ENCODE results near the gene VNN1. TPM values are rescaled to one million over a fixed set of nuclear protein-coding genes. Genes with fewer than 3 reads are reported as not detected.
"Not testable (repeated sequence)": the region's sequence is repeated elsewhere in the genome, so short reads cannot be mapped to it uniquely, and the experiment has no call there.

The VNN1 gene
- total RNA-seq, 1 experiment from 2014 or later = 0.23 TPM

DNA sequence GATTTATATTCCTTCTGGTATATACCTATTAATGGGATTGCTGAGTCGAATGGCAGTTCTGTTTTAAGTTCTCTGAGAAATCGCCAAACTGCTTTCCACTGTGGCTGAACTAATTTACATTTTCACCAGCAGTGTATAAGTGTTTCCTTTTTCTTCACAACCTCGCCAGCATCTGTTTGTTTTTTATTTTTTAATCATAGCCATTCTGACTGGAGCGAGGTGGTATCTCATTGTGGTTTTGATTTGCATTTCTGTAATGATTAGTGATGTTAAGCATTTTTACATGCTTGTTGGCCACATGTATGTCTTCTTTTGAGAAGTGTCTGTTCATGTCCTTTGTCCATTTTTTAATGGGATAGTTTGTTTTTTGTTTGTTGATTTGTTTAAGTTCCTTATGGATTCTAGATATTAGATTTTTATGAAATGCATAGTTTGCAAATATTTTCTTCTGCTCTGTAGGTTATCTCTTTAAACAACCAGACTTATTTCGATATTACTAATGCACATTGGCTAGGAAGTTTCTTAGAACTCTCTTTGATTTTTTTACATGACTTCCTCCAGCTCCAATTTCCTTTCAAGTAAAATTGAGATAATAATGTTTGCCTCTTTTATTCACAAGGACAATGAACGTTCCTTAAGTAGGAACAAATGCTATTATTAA lies 12.2 kb upstream of the VNN1 start:
- no peak for DNase-seq (ENCODE audit: low read depth)

DNA sequence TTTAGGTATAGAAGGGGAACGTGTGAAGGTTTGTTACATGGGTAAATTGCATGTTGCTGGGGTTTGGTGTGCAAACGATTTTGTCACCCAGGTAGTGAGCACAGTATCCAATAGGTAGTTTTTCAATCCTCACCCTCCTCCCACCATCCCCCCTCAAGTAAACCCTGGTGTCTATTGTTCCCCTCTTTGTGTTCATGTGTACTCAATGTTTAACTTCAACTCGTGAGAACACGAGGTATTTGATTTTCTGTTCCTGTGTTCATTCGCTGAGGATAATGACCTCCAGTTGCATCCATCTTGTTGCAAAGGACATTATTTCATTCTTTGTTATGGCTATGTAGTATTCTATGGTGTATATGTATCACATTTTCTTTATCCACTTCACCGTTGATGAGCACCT lies 11.6 kb upstream of the VNN1 start:
- DNase-seq (ENCODE audit: low read depth) = no peak

DNA sequence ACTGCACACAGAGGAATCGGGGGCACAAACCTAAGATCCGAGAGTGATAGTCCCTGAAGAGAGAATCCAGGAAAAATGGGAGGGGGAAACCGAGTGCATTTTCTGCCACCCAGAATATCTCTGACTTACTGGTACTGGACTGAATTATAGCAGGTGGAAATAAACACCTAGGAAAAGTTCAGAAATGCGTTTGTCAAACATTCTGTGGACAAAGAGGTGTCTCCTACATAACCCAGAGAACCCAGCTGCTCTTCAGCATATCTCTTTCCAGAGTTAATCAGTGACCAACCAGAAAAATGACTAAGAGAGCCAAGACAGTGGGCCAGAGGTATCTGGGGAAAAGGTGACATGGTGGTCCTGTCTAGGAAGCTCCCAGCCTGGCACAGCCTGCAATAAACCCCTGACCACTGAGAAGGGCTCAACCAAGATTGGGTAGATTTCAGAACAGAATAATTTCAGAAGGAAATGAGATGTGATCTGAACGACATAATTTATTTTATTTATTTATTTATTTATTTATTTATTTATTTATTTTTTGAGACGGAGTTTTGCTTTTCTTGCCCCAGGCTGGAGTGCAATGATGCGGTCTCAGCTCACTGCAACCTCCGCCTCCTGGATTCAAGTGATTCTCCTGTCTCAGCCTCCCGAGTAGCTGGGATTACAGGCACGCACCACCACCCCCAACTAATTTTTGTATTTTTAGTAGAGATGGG lies 6.0 kb upstream of the VNN1 start:
- no peak for DNase-seq (ENCODE audit: low read depth)

DNA sequence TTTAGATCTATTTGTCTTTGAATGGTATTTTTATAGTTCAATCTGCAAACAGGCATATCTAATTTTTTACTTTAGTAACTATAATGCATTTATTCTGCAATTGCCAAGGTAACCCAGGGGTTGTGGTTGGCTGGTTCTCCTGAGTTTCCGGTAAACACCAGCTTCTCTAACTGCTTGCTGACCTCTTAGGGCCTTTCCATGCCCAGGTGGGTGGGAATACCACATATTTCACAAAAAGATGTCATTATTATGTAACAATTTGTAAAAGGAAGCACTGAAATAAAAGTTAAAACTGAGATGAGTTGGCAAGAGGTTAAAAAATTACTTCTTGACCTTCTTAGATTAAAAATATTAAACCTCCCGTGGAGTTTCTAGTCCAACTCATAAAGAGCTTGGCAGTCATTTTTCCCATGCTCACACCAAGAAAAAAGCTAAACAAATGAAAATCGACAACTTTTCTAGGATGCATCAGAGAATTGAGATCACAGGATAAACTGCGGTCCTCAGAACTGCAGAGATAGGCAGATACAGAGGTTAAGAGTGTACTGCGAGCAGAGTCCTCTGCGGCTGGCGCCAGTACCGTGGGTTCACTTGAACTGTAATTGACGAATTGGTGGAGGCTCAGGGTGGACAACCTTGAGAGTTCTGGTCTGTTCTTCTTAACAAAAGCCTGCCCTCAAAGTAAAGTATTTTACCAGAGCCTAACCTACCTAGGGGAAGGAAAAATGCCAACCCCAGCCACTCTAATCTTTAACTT lies 2.2 kb upstream of the VNN1 start:
- no peak for DNase-seq (ENCODE audit: low read depth)

DNA sequence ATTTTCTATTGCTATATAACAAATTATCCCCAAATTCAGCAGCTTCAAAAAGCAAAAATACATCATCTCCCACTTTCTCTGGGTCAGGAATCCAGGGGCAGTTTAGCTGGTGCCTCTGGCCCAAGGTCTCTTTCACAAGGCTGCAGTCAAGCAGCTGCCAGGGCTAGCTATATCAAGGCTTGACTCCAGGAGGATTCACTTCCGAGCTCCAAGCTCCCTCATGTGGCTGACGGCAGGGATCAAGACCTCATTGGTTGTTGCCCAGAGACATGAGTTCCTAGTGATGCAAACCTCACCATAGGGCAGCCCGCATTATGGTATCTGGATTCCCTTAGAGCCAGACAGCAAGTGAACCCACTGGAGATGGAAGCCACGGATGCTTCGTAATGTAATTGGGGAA lies 1.3 kb upstream of the VNN1 start:
- DNase-seq (ENCODE audit: low read depth) = peak; percentile 70

DNA sequence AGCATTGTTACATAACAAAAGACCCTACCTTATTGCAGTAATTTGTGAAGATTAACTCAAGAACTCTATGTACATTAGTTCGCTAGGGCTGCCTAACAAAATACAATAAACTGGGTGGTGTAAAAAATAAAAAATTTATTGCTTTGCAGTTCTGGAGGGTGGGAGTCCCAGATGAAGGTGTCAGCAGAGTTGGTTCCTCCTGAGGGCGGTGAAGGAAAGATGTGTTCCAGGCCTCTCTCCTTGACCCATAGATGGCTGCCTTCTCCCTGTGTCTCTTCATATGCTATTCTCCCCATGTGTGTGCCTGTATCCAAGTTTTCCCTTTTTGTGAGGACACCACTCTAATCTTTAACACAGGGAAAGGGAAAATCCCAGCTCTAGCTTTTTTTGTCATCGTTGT lies 305 bp upstream of the VNN1 start:
- DNase-seq (ENCODE audit: low read depth) = no peak

DNA sequence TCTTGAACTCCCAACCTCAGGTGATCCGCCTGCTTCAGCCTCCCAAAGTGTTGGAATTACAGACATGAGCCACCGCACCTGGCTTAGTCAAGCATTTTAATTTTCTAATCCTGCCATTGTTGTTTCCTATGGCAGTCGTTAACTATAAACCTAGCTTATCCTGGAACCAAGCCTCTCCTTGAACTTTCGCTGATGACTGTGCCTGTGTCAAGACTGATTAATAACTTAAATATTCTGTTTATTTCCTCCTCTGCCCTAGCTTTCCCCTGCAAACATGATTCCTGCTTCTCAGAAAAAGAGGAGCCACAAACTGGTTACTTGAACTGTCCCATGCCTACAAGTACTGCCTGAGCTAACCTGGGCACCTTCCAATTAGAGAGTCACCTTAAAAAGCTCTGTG lies 1.5 kb downstream of the VNN1 start:
- DNase-seq (ENCODE audit: low read depth) = peak; percentile 16

DNA sequence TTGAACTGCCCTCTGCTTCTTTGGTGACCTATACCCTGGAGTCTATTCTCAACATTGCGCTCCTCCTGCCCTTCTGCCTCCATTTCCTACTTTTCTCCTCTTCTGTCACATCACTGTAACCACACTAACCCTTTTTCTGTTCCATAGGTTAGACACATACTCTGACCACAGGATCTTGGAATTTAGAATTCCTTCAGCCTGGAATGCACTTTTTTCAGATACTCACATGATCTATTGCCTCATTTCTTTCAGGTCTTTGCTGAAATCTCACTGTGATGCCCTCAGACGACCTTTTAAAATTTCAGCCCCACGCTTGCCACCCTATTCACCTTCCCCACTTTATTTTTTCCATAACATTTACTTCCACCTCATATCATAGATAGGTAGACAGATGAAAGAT lies 5.1 kb downstream of the VNN1 start:
- DNase-seq (ENCODE audit: low read depth) = no peak

DNA sequence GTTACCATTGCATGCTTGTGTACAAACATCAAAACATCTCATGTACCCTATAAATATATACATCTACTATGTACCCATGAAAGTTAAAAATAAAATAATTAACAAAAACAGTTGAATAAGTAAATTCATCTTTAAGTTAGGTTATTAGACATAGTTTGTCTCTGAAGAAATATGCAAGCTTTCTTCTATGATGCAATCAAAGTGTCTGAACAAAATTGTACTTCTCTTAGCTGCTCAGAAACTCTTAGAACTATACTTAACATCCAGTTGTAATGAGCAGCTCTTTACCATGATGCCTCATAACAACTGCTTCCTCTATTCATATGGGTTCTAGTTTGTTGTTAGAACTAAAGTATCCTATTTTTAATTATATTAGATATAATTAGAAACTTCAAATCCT lies 5.9 kb downstream of the VNN1 start:
- no peak for DNase-seq (ENCODE audit: low read depth)

DNA sequence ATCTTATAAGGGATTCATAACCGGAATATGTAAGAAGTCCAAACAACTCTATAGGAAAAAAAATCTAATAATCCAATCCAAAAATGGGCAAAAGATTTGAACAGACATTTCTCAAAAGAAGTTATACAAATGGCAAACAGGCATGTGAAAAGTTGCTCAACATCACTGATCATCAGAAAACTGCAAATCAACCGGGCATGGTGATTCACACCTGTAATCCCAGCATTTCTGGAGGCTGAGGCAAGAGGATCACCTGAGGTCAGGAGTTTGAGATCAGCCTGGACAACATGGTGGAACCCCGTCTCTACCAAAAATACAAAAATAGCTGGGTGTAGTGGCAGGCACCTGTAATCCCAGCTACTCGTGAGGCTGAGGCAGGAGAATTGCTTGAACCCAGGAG lies 7.1 kb downstream of the VNN1 start:
- not testable (repeated sequence) for DNase-seq (ENCODE audit: low read depth)

DNA sequence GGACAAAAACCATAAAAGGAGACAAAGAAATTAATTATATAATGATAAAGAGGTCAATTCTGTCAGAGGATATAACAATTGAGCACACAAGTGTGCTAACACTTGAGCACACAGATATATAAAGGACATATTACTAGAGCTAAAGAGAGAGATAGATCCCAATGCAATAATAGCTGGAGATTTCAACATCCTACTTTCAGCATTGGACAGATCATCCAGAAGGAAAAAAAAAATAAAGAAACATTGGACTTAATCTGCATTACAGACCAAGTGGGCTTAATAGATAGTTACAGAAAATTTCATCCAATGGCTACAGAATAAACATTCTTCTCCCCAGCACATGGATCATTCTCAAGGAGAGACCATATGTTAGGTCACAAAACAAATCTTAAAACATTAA lies 9.9 kb downstream of the VNN1 start:
- DNase-seq (ENCODE audit: low read depth) = no peak

DNA sequence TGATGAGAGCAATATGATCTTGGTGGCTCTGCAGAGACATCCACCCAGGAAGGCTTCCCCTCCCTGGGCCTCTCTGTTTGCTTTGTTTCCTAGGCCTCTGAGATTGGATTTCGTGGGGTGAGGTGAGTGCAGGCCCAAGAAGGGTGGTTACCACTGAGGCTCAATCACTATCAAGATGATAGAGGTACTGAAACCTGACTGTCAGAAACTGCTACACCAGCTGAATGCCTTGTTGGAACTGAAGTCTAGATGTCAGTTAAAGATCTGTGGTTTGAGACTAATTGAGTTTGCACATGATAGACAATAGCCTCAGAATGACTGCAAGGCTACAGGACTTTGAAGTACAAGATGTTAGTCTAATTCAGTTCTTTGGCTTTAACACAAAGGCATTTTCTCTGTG lies 15.2 kb downstream of the VNN1 start:
- DNase-seq (ENCODE audit: low read depth) = no peak

DNA sequence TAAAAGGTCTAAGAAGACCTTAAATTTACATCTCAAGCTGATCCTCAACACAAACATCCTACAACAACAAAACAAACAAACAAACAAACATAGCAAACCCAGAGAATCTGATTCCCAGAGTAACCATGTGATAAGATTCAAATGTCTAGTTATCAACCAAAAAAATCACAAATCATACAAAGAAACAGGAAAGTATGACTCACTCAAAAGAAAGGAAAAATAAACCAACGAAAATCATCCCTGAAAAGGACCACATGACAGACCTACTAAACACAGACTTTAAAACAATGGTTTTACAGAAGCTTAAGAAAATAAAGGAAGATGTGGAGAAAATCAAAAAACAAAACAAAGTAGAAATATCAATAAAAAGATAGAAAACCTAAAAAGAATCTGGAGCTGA lies 18.1 kb downstream of the VNN1 start:
- no peak for DNase-seq (ENCODE audit: low read depth)

DNA sequence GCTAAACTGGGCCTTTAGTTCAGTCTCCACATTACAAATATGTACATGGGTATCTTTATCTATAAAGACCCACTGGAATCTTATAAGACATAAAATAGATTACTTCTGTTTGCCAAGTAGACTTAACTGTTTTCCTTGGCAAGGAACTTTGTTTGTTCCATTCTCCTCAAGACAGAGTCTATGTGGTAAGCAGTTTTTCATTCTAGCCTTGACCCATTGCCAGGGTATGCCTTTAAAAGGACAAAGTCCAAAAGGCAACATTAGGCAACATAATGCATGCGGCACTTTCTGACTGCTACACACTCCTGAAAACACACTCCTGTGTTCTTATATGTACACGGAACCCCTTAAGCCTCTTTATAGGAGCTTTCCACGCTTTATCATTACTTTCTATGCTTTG lies 20.4 kb downstream of the VNN1 start:
- DNase-seq (ENCODE audit: low read depth) = no peak

DNA sequence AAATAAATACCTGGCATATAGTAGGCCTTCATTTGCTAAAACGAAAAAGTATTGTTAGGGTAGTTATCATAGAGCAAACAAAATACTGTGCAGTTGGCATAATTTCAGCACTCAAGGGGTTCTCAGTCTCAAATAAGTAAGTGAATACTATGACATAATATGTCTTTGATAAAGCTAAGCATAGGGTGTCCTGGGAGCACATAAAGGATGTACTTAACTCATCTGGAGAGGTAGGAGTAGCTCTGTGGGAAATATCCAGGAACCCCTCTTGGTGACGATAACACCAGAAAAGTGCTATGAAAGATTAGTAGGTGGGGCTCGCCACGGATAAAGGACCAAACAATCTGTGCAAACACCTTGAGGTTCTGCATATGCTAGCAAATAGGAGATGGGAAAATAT lies 23.2 kb downstream of the VNN1 start:
- DNase-seq (ENCODE audit: low read depth) = no peak

DNA sequence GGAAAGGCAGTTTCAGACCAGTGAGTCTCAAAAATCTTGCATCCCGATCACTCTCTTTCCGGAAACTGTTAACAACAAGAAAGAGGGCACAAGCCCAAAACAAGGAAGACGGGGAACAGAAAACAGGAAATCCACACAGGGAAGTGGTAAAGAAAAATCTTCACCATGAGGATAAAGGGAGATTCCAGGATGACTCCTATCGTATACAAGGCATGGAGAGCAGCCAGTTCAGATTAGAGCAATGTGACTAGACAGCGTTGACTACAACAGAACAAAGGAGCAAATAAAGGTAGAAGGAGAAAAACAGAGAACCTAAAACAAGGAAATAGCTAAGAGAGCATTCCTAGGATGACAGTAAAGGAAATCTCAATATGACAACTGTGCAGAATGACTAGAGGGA lies 26.5 kb downstream of the VNN1 start:
- DNase-seq (ENCODE audit: low read depth) = peak; percentile 80

DNA sequence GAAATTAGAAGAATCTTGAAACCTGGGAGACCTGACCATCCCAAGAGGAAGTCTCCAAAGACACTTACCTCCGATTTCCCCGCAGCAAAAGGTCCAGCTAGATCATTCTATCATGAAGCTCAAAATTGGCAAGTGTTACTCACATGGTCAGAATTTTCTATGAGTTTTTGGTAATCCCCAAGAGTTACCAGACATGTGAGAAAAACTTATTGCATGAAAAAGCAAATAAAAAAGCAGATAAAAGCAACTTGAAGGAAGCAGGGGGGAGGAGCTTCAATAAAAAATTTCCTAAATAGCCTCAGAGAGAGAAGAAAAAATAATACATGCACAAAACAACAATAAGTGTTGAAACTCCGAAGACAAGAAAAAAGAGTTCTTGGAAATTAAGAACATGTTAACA lies 27.3 kb downstream of the VNN1 start:
- DNase-seq (ENCODE audit: low read depth) = no peak

DNA sequence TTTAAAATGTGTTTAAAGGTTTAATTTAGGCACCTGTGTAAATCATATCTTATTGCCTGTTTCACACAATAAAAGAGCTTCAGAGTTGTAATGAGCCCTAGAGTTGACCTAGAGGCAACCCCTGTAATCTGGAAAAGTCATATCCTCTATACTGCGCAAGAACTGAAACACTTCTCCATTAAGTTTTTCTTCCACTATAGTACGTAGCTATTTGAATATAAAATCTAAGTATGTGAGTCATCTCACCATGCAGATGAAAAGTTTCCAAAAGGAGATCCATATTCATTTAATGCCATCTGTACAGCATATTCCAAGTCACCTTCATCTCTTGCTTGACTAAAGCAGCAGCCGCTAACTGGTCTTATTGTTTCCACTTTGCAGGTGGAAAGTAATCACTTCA lies 28.8 kb downstream of the VNN1 start:
- DNase-seq (ENCODE audit: low read depth) = no peak

DNA sequence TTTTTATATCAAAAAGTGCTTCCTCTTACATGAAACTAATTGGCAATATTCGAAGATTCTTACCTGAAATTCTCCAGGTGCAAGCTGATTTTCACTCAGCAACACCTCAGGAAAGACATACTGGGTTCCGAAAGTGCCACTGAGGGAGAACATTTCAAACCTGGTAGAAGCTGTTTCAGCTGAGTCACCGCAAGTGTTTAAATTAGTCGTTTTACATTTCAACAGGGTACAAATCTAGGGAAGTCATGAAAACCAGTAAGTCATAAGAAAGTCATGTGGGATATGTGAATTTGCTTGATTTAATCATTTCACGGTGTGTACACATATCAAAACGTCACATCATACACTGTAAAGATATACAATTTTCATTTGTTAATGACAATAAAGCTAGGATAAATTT lies 29.6 kb downstream of the VNN1 start:
- no peak for DNase-seq (ENCODE audit: low read depth)

DNA sequence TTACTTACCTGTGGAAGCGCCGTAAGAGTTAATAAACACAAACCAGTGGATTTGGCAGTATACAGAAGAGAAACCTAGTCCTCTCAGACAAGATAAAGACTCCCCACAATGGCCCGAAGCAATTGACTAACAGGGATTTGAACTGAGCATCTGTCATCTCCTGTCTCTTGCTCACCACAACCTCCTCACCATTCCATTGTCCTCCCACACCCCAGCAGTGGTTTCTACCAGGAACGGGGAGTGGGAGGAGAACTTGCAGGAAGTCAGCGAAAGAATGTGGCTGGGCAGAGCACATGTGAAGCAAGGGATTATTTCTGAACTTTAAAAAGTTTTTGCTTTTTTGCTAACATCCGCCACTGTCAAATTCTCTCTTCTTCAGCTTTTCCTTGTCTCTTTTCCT lies 30.3 kb downstream of the VNN1 start:
- peak; percentile 61 for DNase-seq (ENCODE audit: low read depth)

DNA sequence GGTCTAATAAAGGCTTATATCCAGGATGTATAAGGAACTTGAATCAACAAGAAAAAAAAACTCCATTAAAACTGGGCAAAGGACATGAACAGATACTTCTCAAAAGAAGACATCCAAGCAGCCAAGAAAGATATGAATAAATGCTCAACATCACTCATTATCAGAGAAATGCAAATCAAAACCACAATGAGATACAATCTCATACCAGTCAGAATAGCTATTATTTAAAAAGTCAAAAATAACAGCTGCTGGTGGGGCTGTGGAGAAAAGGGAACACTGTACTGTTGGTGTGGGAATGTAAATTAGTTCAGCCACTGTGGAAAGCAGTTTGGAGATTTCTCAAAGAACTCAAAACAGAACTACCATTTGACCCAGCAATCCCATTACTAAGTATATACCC lies 34.8 kb downstream of the VNN1 start:
- not testable (repeated sequence) for DNase-seq (ENCODE audit: low read depth)

DNA sequence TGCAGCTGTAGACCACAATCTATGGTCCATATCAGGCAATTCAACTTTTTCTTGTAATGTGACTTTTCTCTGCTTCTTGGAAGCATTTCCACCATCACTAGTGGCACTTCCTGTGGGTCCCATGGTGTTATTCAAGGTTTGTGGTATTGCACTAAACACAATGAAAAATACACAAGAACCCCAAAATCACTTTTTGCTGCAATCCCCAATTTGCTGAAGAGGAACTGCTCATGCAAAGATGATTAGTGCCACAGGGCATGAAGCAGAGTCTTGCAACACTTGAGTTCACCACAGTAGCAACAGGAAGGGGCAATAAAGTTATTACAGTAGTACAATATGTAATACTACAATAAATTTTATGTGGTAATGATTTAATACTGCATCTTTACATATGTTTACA lies 38.1 kb downstream of the VNN1 start:
- no peak for DNase-seq (ENCODE audit: low read depth)

DNA sequence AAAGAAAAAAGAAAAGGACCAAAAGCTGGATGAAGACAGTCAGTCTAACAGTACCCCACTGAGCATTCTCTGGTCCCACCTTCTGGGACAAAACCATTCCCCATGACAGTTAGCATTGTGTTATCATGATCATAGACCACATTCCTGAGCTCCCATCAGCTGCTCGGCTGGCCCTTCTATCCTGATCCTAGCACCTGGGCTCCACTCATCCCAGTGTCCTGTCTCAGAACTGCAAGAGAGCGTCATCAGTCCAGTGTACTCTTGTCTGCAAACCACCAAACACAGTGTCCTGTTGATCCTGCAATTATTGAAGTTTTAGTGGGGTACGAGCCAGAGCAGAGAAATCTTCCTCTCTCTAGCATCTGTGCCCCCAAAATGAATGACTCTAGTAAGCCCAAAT lies 38.9 kb downstream of the VNN1 start:
- no peak for DNase-seq (ENCODE audit: low read depth)
